KBM-7 (cell line): ENCODE measurements around the gene TET1.
"Not testable (repeated sequence)": the region's sequence is repeated elsewhere in the genome, so short reads cannot be mapped to it uniquely, and the experiment has no call there.

Experiments
- DNase-seq: peaks from one replicate; pipeline ENCODE4 v3.0.0-alpha.2; 2015
- in situ Hi-C: fragments of 300-500 bp; cut with MboI; formaldehyde crosslinking; loops from 2 replicates; pipeline ENCODE4 v1.14.3; 2020; ENCODE audit warnings: low sequenced_read_pairs, low pct_unique_long_range_greater_than_20kb, mixed read lengths

Gene TET1

DNA sequence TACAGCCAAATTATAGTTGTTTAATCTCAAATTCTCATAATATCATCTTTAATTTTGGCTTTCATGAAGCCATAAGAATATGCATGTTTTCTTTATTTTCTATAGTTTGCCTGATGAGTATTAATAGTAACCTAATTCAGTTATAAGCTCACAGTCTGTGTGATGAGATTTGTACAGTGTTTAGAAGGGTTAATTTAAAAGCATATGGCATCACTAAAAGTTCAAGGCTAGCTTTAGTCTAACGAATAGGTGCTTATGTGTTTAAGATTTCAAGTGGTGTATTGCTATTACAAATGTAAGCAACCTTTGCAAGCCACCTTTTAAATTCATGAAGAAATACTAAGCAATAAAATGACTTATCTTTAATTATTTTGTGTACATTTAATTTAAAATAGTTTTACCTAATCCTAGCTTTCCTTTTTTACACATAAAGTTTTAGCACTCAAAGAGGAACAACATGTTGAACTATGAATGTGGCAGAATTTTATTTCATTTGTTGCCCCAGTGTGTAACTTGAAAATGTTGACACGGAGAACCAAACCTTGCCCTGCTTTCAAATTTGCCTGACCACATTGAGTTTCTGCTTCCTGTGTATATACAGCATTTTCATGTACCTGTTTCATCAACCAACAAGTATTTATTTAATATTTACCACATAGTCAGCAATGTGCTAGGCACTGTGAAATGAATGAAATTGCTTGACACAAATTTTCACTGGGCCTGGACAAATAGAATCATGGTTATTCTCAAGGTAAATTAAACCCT, 41.5 kb downstream of the TET1 start:
- no peak for DNase-seq
- in situ Hi-C loops: no loop called here

DNA sequence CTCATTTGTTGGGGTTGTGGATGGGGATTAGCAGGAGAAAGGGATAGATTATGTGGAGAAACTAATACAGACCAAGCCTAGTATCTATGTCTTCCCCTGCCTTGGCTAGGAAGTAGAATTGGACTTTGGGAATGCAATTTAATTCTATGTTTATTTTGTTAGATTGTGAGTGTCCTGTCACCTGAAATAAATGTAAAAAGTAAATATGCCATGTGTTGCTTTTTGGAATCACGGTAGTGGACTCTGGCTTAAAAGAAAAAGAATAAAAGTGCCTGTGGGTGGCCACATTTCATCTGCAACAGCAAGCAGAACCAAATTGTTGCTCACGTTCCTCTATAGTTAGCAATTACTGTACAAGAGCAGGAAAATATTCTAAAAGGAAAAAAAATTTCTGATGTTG, 42.3 kb downstream of the TET1 start:
- in situ Hi-C loops: no loop called here
- no peak for DNase-seq

DNA sequence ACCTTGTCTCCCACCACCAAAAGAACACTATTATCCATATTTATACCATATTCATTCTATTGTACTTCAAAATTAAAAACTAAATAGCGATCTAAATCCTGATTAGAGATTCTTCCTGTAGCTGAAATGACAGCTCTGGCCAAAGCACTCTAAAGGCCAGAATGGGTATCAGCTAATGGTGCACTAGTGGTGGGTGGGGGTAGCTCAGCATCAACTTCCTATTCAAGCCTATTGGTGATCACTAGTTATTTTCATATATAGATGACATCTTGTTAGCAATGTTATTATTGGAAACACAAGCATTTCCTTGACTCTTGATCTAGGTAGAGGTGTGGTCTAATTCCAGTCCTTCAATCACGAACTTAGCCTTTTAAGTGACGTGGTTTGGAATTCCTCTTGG, 43.6 kb downstream of the TET1 start:
- DNase-seq: no peak
- in situ Hi-C loops: no loop called here

DNA sequence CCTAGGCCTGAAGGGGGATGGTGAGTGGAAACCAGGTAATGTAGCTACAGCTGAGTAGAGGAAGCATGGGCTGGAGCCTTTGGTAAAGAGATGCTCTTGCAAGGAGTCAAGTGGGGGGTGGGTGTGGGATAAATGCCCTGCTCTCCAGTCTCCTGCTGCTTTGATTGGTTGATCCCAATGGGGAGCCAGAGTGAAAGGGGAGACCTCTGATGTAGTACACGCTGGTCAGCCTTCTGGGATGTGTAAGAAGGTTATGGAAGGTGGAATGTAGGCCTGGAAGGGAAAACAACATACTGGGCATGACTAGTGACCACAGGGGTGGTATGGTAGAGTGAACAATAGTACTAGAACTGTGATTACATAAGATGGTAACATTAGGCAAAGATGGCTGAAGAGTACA, 44.3 kb downstream of the TET1 start:
- no peak for DNase-seq
- in situ Hi-C loops: no loop called here

DNA sequence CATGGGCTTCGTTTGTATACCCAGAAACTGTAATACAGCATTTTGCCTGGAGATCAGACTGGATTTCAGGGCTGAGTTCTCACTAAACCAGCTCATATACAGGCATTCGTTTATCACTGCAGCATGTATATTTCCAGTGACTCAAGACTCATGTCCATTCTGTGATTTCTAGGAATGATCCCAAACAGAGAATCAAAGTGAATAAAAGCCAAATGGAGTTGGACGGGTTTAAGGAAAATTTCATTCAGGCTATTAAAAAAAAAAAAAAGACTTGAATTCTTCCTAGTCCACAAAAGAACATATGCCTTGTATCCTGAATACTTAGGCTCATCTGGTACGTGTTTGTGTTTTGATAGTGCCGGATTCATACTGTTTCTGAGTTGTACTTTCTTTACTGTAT, 46.8 kb downstream of the TET1 start:
- DNase-seq: no peak
- in situ Hi-C loops: no loop called here

DNA sequence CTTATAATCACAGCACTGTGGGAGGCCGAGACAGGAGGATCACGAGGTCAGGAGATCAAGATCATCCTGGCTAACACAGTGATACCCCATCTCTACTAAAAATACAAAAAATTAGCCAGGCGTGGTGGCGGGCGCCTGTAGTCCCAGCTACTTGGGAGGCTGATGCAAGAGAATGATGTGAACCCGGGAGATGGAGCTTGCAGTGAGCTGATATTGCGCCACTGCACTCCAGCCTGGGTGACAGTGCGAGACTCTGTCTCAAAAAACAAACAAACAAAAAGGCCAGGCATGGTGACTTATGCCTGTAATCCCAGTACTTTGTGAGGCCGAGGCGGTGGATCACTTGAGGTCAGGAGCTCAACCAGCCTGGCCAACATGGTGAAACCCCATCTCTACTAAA, 49.9 kb downstream of the TET1 start:
- DNase-seq, in situ Hi-C loops: not testable (repeated sequence)

DNA sequence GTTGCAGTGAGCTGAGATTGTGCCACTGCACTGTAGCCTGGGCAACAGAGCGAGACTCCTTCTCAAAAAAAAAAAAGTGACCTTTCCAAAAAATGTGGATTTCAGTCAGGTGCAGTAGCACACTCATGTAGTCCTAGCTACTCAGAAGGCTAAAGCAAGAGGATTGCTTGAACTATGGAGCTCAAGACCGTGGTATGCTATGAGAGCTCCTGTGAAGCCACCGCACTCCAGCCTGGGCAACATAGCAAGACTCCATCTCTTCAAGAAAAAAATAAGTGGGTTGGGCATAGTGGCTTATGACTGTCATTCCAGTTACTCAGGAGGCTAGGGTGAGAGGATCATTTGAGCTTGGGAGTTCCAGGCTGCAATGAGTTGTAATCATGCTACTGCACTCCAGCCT, 51.1 kb downstream of the TET1 start:
- in situ Hi-C loops: no loop called here
- DNase-seq: no peak

DNA sequence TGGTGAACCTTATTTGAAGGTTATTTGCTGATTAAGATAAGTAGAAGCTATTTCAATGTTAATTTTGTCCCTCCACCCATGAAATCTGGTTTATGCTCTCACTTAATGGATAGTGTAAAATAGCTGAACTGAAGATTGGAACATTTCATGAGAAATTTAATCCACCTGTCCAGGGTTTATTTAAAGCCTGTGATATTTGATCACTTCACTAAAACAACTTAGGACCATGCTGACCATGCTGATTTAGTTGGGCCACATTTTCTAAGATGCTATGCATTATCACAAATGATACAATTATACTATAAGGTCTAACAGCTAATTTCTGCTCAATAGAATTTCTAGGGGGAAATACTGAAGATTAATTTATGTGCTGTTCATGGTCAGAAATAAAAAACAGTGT, 53.8 kb downstream of the TET1 start:
- in situ Hi-C loops, DNase-seq: not testable (repeated sequence)

DNA sequence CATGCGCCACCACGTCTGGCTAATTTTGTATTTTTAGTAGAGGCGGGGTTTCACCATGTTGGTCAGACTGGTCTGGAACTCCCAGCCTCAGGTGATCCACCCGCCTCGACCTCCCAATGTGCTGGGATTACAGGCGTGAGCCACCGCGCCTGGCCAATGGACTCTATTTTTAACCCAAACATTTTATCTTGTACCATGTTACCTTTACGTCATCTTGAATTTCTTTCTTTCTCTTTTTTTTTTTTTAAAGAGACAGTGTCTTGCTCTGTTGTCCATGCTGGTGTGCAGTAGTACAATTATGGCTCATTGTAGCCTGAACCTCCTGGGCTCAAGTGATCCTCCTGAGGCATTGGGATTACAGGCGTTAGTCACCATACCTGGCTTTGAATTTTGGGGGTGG, 57.6 kb downstream of the TET1 start:
- in situ Hi-C loops, DNase-seq: not testable (repeated sequence)

DNA sequence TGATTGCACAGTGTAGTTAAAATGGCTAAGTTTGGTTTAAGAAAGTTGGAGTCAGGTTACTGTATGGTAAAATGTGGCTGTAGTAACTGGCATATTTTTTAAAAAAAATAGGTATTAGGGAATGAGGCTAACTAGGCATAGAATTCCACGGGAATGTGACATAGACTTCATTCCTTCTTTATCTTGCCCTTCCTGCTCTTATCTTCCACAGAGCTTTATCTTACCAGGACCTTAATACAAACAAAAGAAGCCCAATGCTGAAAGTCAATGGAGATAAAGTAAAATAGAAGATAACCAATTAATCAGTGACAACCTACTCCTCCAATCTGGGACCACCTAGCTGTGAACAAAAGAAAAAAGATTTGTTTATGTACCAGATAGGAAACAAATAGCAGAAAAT, 58.1 kb downstream of the TET1 start:
- in situ Hi-C loops: no loop called here

DNA sequence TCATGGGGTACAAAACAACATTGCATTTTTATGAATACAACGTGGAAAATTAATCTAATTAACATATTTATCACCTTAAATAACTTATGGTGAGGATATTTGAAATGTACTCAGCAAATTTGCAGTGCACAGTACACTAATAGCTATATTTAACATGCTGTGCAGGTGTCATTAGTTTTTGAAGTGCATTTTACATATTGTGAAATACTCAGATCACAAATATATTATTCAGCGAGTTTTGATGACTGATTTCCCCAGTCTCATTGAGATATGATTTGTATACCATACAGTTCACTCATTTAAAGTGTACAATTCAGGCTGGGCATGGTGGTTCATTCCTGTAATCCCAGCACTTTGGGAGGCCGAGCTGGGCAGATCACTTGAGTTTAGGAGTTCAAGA, 59.5 kb downstream of the TET1 start:
- no peak for DNase-seq
- in situ Hi-C loops: no loop called here

More for the DNA sequence above, 58.1 kb downstream of the TET1 start:
- DNase-seq: no peak

DNA sequence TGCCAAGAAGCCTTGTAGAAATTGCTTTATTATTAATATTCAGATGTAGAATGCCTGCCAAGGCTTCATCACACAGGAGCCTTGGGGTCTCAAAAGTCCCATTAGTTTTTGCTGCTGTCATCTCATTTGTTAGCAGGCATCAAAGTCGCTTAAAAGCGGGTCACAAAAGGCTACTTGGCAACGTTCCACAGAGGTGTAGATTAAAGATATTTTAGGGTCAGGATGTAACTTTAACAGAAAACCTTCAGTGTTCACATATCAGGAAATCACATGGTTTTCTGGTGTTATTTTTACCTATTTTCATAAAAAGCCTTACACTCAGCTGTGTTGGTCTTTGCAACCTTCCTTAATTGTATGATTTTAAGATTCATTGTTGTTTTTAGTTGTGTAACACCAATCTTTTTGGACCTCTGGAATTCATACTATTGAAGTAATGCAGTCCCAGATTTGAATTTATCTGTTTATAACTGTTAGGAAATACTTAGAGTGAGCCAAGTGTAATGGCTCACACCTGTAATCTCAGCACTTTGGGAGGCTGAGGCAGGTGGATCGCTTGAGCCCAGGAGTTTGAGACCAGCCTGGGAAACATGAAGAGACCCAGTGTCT, 65.3 kb downstream of the TET1 start:
- DNase-seq: no peak
- in situ Hi-C loops: no loop called here

DNA sequence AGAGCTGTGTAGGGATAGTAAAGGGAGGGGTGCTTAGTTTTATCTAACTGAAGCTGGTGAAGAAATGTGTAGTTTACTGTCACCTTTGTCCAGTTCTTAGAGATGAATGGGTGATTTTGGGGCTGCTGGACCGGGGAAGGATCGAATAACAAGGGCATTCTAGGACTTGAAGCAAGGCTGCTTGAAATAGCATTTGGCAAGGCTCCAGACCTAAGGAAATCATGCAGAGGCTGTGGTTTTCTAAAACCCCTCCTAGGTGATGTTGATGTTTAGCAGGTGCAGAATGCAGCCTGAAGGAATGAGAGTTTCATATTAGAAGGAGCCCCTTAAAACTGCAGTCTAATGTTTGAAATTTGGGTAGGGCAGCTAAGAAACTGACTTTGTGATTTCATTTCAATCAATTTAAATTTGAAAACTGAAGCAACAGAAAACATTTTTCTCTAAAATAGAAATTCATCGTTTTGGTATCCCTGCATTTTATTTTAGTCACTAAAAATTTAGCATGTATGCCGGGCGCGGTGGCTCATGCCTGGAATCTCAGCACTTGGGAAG, 68.5 kb downstream of the TET1 start:
- in situ Hi-C loops: no loop called here
- peak; percentile 28 for DNase-seq

DNA sequence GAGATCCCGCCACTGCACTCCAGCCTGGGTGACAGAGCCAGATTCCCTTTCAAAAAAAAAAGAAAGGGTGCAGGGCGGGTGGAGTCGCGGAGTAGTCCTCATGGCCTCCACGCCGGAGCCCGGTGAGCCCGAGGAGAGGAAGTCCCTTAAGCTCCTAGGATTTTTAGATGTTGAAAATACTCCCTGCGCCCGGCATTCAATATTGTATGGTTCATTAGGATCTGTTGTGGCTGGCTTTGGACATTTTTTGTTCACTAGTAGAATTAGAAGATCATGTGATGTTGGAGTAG, 72.1 kb downstream of the TET1 start:
- in situ Hi-C loops: not testable (repeated sequence)

DNA sequence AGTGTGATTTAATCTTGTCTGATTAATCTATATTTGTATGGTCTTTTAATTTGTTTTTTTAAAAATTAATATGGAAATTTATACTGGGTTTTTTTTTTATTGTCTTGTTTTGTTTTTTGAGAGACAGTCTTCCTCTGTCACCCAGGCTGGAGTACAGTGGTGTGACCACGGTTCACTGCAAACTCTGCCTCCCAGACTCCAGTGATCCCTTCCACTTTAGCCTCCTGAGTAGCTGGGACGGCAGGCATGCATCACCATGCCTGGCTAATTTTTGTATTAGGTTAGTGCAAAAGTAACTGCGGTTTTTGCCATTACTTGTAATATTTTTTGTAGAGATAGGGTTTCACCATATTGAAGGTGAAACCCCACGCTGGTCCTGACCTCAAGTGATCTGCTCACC, 73.1 kb downstream of the TET1 start:
- in situ Hi-C loops: no loop called here
- DNase-seq: no peak

More for the DNA sequence above, 72.1 kb downstream of the TET1 start:
- DNase-seq: not testable (repeated sequence)

DNA sequence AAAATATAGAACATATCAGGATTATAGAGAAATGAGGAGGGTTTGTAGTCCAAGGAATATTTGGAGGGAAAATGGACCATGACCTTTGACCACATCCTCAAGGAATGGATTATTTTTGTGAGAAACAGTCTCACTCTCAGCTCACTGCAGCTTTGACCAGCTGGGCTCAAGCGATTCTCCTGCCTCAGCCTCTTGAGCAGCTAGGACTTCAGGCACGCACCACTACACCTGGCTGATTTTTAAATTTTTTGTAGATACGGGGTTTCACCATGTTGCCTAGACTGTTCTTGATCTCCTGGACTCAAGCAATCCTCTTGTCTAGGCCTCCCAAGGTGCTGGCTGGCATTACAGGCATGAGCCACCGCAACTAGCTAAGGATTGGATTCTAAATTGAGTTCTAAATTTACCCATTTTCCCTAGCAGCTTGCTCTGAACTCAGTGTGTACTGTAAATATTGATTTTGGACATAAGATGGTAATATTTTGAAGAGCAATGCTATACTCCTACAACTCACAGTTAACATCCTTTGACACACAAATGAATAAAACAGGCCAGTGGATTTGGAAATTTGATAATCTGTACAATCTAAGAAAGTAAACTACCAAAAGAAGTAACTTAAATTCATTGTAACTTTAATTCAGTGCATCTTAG, 73.8 kb downstream of the TET1 start:
- in situ Hi-C loops: no loop called here
- DNase-seq: no peak

DNA sequence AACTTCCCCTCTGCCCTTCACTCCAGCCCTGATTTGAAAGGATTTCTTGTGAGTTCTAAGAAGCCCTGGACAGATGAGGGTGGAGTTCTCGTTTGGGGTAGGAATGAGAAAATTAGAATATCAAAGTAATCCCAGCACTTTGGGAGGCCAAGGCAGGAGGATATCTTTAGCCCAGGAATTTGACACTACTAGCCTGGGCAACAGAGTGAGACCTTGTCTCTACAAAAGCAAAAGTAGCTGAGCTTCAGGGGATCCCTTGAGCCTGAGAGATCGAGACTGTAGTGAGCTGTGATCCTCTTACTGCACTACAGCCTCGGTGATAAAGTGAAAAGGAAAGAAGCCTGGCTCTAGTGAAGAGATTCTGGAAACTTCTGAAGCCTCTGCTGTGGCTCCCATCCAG, 76.2 kb downstream of the TET1 start:
- in situ Hi-C loops: no loop called here
- DNase-seq: no peak

DNA sequence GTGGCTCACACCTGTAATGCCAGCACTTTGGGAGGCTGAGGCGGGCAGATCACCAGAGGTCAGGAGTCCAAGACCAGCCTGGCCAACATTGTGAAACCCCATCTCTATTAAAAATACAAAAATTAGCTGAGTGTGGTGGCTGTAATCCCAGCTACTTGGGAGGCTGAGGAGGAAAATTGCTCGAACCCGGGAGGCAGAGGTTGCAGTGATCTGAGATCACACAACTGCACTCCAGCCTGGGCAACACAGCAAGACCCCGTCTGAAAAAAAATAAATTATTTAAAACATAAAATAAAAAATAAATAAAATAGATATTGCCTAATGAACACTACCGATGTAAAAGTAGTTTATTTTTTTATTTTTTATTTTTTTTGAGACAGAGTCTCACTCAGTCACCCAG, 83.4 kb downstream of the TET1 start:
- in situ Hi-C loops, DNase-seq: not testable (repeated sequence)

DNA sequence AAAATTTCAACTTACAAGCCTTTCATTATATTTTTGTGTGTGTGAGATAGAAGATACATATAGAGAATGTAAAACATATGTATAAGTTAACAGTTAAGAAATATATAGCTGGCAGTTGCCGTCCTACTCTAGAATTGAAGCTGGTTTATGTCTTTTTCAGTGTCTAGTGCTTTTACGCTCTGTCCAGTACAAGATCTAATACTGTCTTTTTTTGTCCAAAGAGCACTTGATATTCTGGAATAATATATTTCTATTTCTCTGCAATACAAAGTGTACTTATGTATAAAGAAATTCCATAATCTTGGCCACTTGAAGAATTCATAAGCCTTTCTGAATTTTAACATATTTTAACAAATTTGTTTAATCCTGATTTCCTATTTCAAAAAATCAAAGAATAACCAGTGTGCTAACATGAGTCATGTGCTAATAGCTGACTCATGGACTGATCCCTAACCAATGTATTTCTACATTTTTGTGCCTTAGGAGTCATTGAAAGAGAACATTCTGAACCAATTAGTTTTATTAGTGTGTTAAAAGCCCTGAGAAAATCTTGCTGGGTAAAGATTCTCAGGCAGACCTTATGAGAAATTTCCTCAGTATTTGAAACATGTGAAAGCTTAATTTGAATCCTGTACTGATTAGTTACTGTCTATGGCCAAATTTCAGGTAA, 87.7 kb downstream of the TET1 start:
- in situ Hi-C loops: no loop called here
- DNase-seq: no peak

DNA sequence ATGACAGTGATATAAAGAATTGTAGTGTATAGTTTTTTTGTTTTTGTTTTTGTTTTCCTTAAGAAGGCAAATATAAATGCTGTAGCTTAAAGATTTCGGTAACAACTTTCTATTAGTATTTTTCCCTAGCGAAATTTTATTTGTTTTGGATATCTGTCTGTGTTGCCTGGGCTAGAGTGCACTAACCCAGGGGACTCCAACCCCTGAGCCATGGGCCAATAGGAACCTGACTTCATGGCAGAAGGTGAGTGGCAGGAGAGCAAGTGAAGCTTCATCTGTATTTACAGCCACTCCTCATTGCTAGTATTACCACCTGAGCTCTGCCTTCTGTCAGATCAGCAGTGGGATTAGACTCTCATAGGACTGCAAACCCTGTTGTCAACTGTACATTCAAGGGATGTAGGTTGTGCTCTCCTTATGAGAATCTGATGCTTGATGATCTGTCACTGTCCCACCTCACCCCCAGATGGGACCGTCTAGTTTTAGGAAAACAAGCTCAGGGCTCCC, 95.5 kb downstream of the TET1 start:
- in situ Hi-C loops: no loop called here
- DNase-seq: no peak
